ENCODE results near the gene APBB1IP. TPM values are rescaled to one million over a fixed set of nuclear protein-coding genes. Genes with fewer than 3 reads are reported as not detected.

Gene APBB1IP
- total and polyA plus RNA-seq, 9 of the 15 experiments (the other 6 are each of a cell fraction or from before 2014, with no cell fraction given), result 0.03 to 0.11 (median 0.06) TPM; not detected in 4

GRCh38 chr10:26441491-26442214 is 3.5 kb downstream of the APBB1IP start:
- H3K36me3 ChIP-seq (ENCODE audit: control insufficient read depth, insufficient read depth, low read length), result no peaks in the 10 kb centered on the region
- intact Hi-C loops (cut with micrococcal nuclease) (no loop called here), in situ Hi-C loops (cut with MboI) (no loop called here)
- H3K27ac ChIP-seq (ENCODE audit: extremely low read depth, low read depth, low read length), result no peak overlapping the region
- no peak for FAIRE-seq
- peaks cover 2 to 18% of the 10 kb centered on the region in 2 experiments; a peak in 4 of 5 replicates for H3K27me3 ChIP-seq (ENCODE audit: control insufficient read depth in 2 of 2, insufficient read depth in 2 of 2, low read length in 2 of 2)
- no peak overlapping the region for H2AFZ ChIP-seq (ENCODE audit: low read depth, low read length)
- under 1% methylated on average over 7 of the region's 7 CpGs for WGBS (ENCODE audit: insufficient coverage, low coverage, missing lambda C conversion rate)
- no peak for DNase-seq (ENCODE audit: extremely low read depth in 1 of 4, low spot score in 3 of 4)
- ATAC-seq, result no peak
- H3K4me3 ChIP-seq, result no peak overlapping the region
- H3K4me1 ChIP-seq (replicated peaks in 1 of 2; ENCODE audit: control insufficient read depth in 2 of 2, insufficient read depth in 2 of 2, low read length in 2 of 2), result peaks cover 0 to 9% of the 10 kb centered on the region in 2 experiments; a peak in 2 of 5 replicates
- no peak overlapping the region for H3K9ac ChIP-seq (ENCODE audit: insufficient read depth in 1 of 2, low read depth in 2 of 2, low read length in 2 of 2)
- ChIA-PET CTCF (ENCODE audit: low intra/inter-chr PET ratio) (no interaction called here), POLR2A (interaction anchor here (0.6 kb wide), 1 partner anchor 114 kb away, joined by 3 read pairs; no protein-coding TSS in a partner anchor)
- H3K9me3 ChIP-seq (replicated peaks; ENCODE audit: control insufficient read depth, insufficient read depth, low read depth, low read length), result no peaks in the 10 kb centered on the region
- H3K4me2 ChIP-seq (ENCODE audit: insufficient read depth, low read length), result no peak overlapping the region
- H4K20me1 ChIP-seq (replicated peaks; ENCODE audit: control insufficient read depth, insufficient read depth, low read length), result no peaks in the 10 kb centered on the region
- no peaks in the 10 kb centered on the region for H3K9me1 ChIP-seq (ENCODE audit: control insufficient read depth, insufficient read depth, low read length)
- no TSS peak for BruUV-seq (replicated peaks)
- no peaks in the 10 kb centered on the region for H3K79me2 ChIP-seq (ENCODE audit: control insufficient read depth, insufficient read depth, low read length)
- TF ChIP-seq KDM1A (IDR thresholded peaks at IDR 0.05), result no peak
- TF ChIP-seq YY1 (IDR thresholded peaks at IDR 0.05; ENCODE audit: borderline replicate concordance in 1 of 3, control insufficient read depth in 1 of 3, extremely low read depth in 1 of 3, insufficient read depth in 3 of 3, insufficient read length in 1 of 3, insufficient replicate concordance in 2 of 3, low read depth in 1 of 3, low read length in 2 of 3), result no peak
- no peak for TF ChIP-seq SP1 (CRISPR knock-in tag; IDR thresholded peaks at IDR 0.05)
- TF ChIP-seq GATA2 (CRISPR knock-in tag; IDR thresholded peaks at IDR 0.05), result no peak
- no peak for TF ChIP-seq ZNF707 (CRISPR knock-in tag; conservative IDR thresholded peaks at IDR 0.05)
- TF ChIP-seq HOMEZ (CRISPR knock-in tag; IDR thresholded peaks at IDR 0.05), result no peak
- no peak for TF ChIP-seq STAG1 (CRISPR knock-in tag; IDR thresholded peaks at IDR 0.05; ENCODE audit: borderline replicate concordance)
- TF ChIP-seq ZNF395 (CRISPR knock-in tag; IDR thresholded peaks at IDR 0.05), result no peak
- no peak for TF ChIP-seq CAMTA2 (CRISPR knock-in tag; conservative IDR thresholded peaks at IDR 0.05)
- no peak for TF ChIP-seq PML (IDR thresholded peaks at IDR 0.05; ENCODE audit: low read length)

Data from K562 (cell line).